ENCODE results near the gene DOC2A.
"Not testable (repeated sequence)": the region's sequence is repeated elsewhere in the genome, so short reads cannot be mapped to it uniquely, and the experiment has no call there.

Gene DOC2A

DNA sequence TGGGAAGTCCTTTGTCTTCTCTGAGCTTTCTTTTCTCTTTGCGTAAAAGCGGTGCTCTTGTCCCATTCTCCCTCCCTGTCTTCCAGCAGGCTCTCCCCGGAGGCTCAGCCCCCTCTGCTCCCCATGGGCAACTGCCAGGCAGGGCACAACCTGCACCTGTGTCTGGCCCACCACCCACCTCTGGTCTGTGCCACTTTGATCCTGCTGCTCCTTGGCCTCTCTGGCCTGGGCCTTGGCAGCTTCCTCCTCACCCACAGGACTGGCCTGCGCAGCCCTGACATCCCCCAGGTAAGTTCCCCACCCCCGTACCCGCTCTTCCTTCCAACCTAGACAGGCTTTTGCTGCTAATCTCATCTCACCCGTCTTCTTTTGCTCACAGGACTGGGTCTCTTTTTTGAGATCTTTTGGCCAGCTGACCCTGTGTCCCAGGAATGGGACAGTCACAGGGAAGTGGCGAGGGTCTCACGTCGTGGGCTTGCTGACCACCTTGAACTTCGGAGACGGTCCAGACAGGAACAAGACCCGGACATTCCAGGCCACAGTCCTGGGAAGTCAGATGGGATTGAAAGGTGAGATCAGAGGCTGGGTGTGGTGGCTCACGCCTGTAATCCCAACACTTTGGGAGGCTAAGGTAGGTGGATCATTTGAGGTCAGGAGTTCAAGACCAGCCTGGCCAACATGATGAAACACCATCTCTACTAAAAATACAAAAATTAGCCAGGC is 47.6 kb downstream of the DOC2A start:
- DNase-seq = no peak

DNA sequence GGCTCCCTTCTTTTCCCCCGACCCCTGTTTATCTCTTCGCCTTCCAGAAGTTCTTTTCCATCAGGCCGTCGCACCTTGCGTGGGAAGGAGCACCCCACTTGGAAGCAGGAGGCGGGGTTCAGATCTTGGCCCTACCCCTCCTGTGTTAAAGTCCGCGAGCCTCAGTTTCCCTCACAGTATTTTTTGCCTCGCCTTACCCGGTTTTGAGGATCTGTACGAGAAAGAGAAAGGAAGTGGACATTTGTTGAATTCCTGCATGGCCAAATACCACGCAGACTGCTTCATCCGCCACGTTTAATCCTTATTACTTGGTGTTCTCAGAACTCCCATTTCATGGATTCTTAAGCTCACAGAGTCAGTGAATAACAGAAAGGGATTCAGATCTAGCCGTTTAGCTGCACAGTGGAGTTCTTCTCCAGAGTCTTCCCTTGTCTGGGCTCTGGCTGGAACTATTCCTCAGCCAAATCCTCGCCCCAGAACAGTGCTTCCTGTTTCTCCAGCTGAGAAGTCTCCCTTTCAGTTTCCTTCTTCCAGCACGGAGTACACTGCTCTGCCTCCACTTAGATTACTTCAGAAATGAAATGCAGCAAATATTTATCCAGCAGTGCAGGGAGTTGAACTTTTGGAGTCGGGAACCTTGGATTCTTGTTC is 48.4 kb downstream of the DOC2A start:
- DNase-seq = no peak

- peak; percentile 95 for DNase-seq
Observed at GRCh38 chr16:29961479-29962343, 49.1 kb downstream of the DOC2A start, which contains the start of gene TMEM219. Gene TMEM219, plus strand, starts transcription at chr16:29962079. Its CDS starts 1,065 bp downstream, at chr16:29963144.

GRCh38 chr16:29961127-29961478 is 49.7 kb downstream of the DOC2A start:
- no peak for DNase-seq

- DNase-seq = not testable (repeated sequence)
Observed at GRCh38 chr16:29959821-29960220, 51.0 kb downstream of the DOC2A start.

DNA sequence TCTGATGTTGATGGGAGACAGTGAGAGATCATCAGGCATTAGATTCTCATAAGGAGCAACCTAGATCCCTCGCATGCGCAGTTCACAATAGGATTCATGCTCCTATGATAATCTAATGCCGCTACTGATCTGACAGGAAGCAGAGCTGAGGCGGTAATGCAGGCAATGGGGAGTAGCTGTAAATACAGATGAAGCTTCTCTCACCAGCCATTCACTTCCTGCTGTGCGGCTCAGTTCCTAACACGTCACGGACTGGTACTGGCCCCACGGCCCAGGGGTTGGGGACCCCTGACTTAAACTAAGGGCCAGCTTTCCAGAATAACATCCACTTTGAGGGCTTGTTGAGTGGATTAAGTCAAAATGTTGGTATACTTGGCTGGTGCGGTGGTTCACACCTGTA is 51.5 kb downstream of the DOC2A start:
- DNase-seq = no peak

DNA sequence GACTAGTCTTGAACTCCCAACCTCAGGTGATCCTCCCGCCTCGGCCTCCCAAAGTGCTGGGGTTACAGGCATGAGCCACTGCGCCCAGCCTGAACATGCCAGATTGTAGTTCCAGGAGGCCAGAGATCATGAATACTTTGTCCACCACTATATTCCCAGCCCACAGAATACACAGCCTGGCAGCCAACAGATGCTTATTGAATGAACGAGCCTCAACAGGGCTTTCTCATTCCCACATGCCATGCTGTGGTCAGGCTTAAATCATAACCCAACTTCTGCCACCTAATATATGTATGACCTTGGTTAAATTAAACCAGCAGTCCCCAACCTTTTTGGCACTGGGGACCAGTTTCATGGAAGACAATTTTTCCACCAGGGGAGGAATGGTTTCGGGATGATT is 52.1 kb downstream of the DOC2A start:
- DNase-seq = no peak
